GM12891 (cell line): ENCODE measurements around the gene EPG5.

ENCODE experiments used
- PAX5 ChIP-seq: IDR thresholded peaks from 2 replicates; pipeline ENCODE4 v1.6.1; 2011; ENCODE audit warnings: low read length, moderate library complexity, mild to moderate bottlenecking; ENCODE audit not compliant: insufficient read depth, severe bottlenecking
- POLR2A ChIP-seq: IDR thresholded peaks from 2 replicates; pipeline ENCODE4 v1.6.1; 2011; ENCODE audit warnings: low read depth, low read length, control low read depth
- POLR2AphosphoS5 ChIP-seq: IDR thresholded peaks from 2 replicates; pipeline ENCODE4 v1.6.1; 2011; ENCODE audit warnings: low read depth, low read length, control low read depth
- SPI1 ChIP-seq: IDR thresholded peaks from 2 replicates; pipeline ENCODE4 v1.6.1; 2011; ENCODE audit warnings: low read depth, low read length, control low read depth
- TAF1 ChIP-seq: IDR thresholded peaks from 2 replicates; pipeline ENCODE4 v1.6.1; 2011; ENCODE audit warnings: low read depth, low read length, control low read depth

GRCh38 chr18:45978084-45978483, 11.0 kb upstream of the EPG5 start:
- TF ChIP-seq POLR2A (no peak), TAF1 (no peak), POLR2AphosphoS5 (no peak), PAX5 (no peak), SPI1 (no peak)
